ENCODE measurements around the gene ARID3A. TPM values are rescaled to one million over a fixed set of nuclear protein-coding genes. Genes with fewer than 3 reads are reported as not detected.

Gene ARID3A
- total and polyA plus RNA-seq, 2 of the 8 experiments (the other 6 are each of a cell fraction or from before 2014, with no cell fraction given), result 40.5 to 77.4 TPM

DNA sequence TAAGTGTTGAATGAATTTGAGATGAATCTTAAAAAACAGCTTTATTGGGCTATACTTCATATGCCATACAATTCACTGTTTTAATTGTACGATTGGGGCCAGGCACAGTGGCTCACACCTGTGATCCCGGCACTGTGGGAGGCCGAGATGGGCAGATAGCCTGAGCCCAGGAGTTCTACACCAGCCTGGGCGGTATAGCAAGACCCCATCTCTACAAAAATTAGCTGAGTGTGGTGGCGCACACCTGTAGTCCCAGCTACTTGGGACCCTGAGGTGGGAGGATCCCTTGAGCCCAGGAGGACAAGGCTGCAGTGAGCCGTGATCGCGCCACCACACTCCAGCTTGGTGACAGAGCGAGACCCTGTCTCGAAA lies 10.3 kb downstream of the ARID3A start:
- H3K36me3 ChIP-seq (ENCODE audit: control insufficient read depth in 2 of 4, insufficient read depth in 4 of 4, low read length in 3 of 4), result peaks cover 3 to 9% (median 7%) of the 10 kb centered on the region in 4 experiments; a peak in 7 of 8 replicates
- no peak overlapping the region for H3K4me3 ChIP-seq (ENCODE audit: extremely low read depth in 1 of 4, insufficient read depth in 2 of 4, low read depth in 3 of 4, low read length in 4 of 4)
- no peak overlapping the region for H4K91ac ChIP-seq (replicated peaks; ENCODE audit: insufficient read length, low read length)
- H3K27me3 ChIP-seq (replicated peaks in 1 of 4; ENCODE audit: control insufficient read depth in 3 of 4, extremely low read depth in 1 of 4, insufficient read depth in 3 of 4, low read length in 3 of 4), result no peaks in the 10 kb centered on the region
- no peaks in the 10 kb centered on the region for H3K9me3 ChIP-seq (ENCODE audit: insufficient read depth in 2 of 2, low read depth in 1 of 2, low read length in 1 of 2)
- H3K27ac ChIP-seq (ENCODE audit: low read depth, low read length), result no peak overlapping the region
- H2BK15ac ChIP-seq (ENCODE audit: low read length), result no peak overlapping the region
- no peak overlapping the region for H3K4me2 ChIP-seq (ENCODE audit: insufficient read depth in 1 of 2, low read depth in 2 of 2, low read length in 2 of 2)
- H4K20me1 ChIP-seq (replicated peaks in 1 of 2; ENCODE audit: control insufficient read depth in 1 of 2, insufficient read depth in 2 of 2, low read length in 2 of 2), result peaks cover 7 to 29% of the 10 kb centered on the region in 2 experiments
- H3K4ac ChIP-seq (replicated peaks; ENCODE audit: insufficient read length, low read depth, low read length), result no peak overlapping the region
- no peak overlapping the region for H2BK20ac ChIP-seq (ENCODE audit: low read length)
- peaks cover 1 to 70% of the 10 kb centered on the region in 2 experiments; a peak in 3 of 4 replicates for H3K79me2 ChIP-seq (ENCODE audit: control insufficient read depth in 1 of 2, insufficient read depth in 2 of 2, low read length in 2 of 2)
- H3K23ac ChIP-seq (ENCODE audit: insufficient read length), result no peak overlapping the region
- H3K18ac ChIP-seq (ENCODE audit: extremely low read depth, low read length), result no peak overlapping the region
- H2AK5ac ChIP-seq (ENCODE audit: low read depth, low read length), result no peak overlapping the region
- CTCF ChIA-PET (ENCODE audit: partially characterized antibody), result interaction anchor here (0.9 to 2.5 kb wide), 5 partner anchors 10 to 195 kb away, joined by 3 to 11 read pairs (median 4); no protein-coding TSS in a partner anchor
- no peak overlapping the region for H2BK12ac ChIP-seq (ENCODE audit: low read depth, low read length)
- no peak overlapping the region for H2BK5ac ChIP-seq (ENCODE audit: low read depth, low read length)
- no peak overlapping the region for H2AFZ ChIP-seq (ENCODE audit: low read length)
- H4K5ac ChIP-seq (ENCODE audit: insufficient read length, low read depth, low read length), result no peak overlapping the region
- no peak overlapping the region for H3K56ac ChIP-seq (replicated peaks; ENCODE audit: insufficient read length, low read depth, low read length)
- DNase-seq (ENCODE audit: low read depth in 1 of 2, low spot score in 2 of 2) (no peak), FAIRE-seq (no peak)
- H3K23me2 ChIP-seq (ENCODE audit: low read depth, low read length), result no peaks in the 10 kb centered on the region
- H4K8ac ChIP-seq (ENCODE audit: extremely low read depth, insufficient read depth, low read length), result no peak overlapping the region
- 90% methylated on average over 10 of the region's 10 CpGs; no CpG with 5 or more reads in 1 of the 2 experiments for WGBS, 2 experiments (ENCODE audit: extremely low coverage in 1 of 2, insufficient coverage in 1 of 2, insufficient read length in 1 of 2, insufficient replicate concordance in 2 of 2, low coverage in 1 of 2, low lambda C conversion rate in 2 of 2, missing lambda C conversion rate in 1 of 2)
- POLR2A ChIA-PET (ENCODE audit: partially characterized antibody), result interaction anchor here (0.7 to 2.6 kb wide), 5 partner anchors 17 to 292 kb away, joined by 3 to 9 read pairs (median 3); partner anchors contain the start of gene CNN2
- H3K9ac ChIP-seq (replicated peaks in 1 of 4; ENCODE audit: extremely low read depth in 1 of 4, low read depth in 3 of 4, low read length in 3 of 4), result no peak overlapping the region
- H3K4me1 ChIP-seq (replicated peaks in 1 of 4; ENCODE audit: control insufficient read depth in 3 of 4, insufficient read depth in 4 of 4, low read length in 3 of 4), result peaks cover 0 to 16% (median 4%) of the 10 kb centered on the region in 4 experiments; a peak in 4 of 7 replicates
- no peak overlapping the region for H2BK120ac ChIP-seq (replicated peaks; ENCODE audit: low read depth, low read length)
- H3K79me1 ChIP-seq (ENCODE audit: low read depth, low read length), result peaks cover 11% of the 10 kb centered on the region
- H3K14ac ChIP-seq (ENCODE audit: insufficient read length), result no peak overlapping the region
- TF ChIP-seq TAF7 (optimal IDR thresholded peaks at IDR 0.05; ENCODE audit: borderline replicate concordance, low read depth, low read length), result no peak
- TF ChIP-seq CTCF (IDR thresholded peaks at IDR 0.05; ENCODE audit: control extremely low read depth in 1 of 3, insufficient read depth in 1 of 3, low read depth in 1 of 3, low read length in 3 of 3), result no peak
- no peak for TF ChIP-seq HDAC2 (IDR thresholded peaks at IDR 0.05; ENCODE audit: borderline replicate concordance in 1 of 2, low read depth in 2 of 2, low read length in 2 of 2)
- TF ChIP-seq RFX5 (IDR thresholded peaks at IDR 0.05; ENCODE audit: borderline replicate concordance, low read depth, low read length), result no peak
- TF ChIP-seq TBP (IDR thresholded peaks at IDR 0.05; ENCODE audit: low read depth, low read length), result no peak
- TF ChIP-seq NRF1 (IDR thresholded peaks at IDR 0.05; ENCODE audit: low read depth, low read length), result no peak
- no peak for TF ChIP-seq KDM5A (IDR thresholded peaks at IDR 0.05; ENCODE audit: low read length)
- TF ChIP-seq POU5F1 (IDR thresholded peaks at IDR 0.05; ENCODE audit: low read depth, low read length), result no peak
- no peak for TF ChIP-seq CEBPB (IDR thresholded peaks at IDR 0.05; ENCODE audit: low read depth, low read length)
- TF ChIP-seq BACH1 (IDR thresholded peaks at IDR 0.05; ENCODE audit: low read length), result no peak
- no peak for TF ChIP-seq SRF (IDR thresholded peaks at IDR 0.05; ENCODE audit: low read depth, low read length)
